Measurements from ENCODE around the gene NDUFB4. TPM values are rescaled to one million over a fixed set of nuclear protein-coding genes. Genes with fewer than 3 reads are reported as not detected.
A peak's percentile ranks its signal among the peaks of the same experiment; 100 is the strongest.

The NDUFB4 gene
- polyA plus RNA-seq, 1 donor (not counting 4 experiments of a cell fraction or from before 2014, with no cell fraction given), result 143 TPM

DNA sequence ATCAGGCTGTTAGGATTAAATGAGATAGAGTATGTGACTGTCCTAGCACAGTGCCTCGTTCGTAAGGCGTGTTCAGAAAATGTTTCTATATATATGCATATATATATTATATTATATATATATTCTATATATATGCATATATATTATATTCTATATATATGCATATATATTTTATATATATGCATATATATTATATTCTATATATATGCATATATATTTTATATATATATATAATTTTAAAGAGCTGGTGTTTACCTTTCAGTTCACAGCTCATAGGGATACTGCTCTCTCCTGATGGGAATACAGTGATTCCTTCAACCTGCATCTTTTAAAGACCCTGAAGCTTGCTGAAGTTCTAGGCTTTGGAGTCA lies 702 bp downstream of the NDUFB4 start:
- H3K4me3 ChIP-seq (ENCODE audit: control insufficient read depth in 2 of 3, extremely low read depth in 1 of 3, insufficient read depth in 2 of 3, low read depth in 1 of 3, low read length in 3 of 3), result peak overlapping the region; percentile 82 to 95 (median 95)
- no peaks in the 10 kb centered on the region for H3K9me3 ChIP-seq (ENCODE audit: control insufficient read depth, low read depth, low read length)
- H4K20me1 ChIP-seq (ENCODE audit: control insufficient read depth, extremely low read depth, insufficient read depth, low read length), result no peaks in the 10 kb centered on the region
- H3K4me1 ChIP-seq (ENCODE audit: control insufficient read depth, extremely low read depth, insufficient read depth, low read length), result no peaks in the 10 kb centered on the region
- TF ChIP-seq, protein P1, sequence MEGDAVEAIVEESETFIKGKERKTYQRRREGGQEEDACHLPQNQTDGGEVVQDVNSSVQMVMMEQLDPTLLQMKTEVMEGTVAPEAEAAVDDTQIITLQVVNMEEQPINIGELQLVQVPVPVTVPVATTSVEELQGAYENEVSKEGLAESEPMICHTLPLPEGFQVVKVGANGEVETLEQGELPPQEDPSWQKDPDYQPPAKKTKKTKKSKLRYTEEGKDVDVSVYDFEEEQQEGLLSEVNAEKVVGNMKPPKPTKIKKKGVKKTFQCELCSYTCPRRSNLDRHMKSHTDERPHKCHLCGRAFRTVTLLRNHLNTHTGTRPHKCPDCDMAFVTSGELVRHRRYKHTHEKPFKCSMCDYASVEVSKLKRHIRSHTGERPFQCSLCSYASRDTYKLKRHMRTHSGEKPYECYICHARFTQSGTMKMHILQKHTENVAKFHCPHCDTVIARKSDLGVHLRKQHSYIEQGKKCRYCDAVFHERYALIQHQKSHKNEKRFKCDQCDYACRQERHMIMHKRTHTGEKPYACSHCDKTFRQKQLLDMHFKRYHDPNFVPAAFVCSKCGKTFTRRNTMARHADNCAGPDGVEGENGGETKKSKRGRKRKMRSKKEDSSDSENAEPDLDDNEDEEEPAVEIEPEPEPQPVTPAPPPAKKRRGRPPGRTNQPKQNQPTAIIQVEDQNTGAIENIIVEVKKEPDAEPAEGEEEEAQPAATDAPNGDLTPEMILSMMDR (optimal IDR thresholded peaks at IDR 0.05 in 1 of 3, IDR thresholded peaks at IDR 0.05 in 1 of 3, conservative IDR thresholded peaks at IDR 0.05 in 1 of 3; ENCODE audit: extremely low read depth in 1 of 3, insufficient read depth in 2 of 3, low read length in 3 of 3), result no peak
- TF ChIP-seq EZH2 (IDR thresholded peaks at IDR 0.05; ENCODE audit: low read length), result no peak
- DNase-seq (ENCODE audit: low read depth, low spot score) (no peak), FAIRE-seq (no peak)
- H3K9ac ChIP-seq (ENCODE audit: control insufficient read depth, extremely low read depth, insufficient read depth, low read length), result peak overlapping the region; percentile 93
- H3K4me2 ChIP-seq (ENCODE audit: control insufficient read depth, extremely low read depth, insufficient read depth, low read depth, low read length), result peak overlapping the region; percentile 72
- H2AFZ ChIP-seq (ENCODE audit: control insufficient read depth, low read length), result no peak overlapping the region
- no peaks in the 10 kb centered on the region for H3K9me1 ChIP-seq (ENCODE audit: control insufficient read depth, extremely low read depth, insufficient read depth, low read length)
- dilution Hi-C loops (cut with MboI; ENCODE audit: extremely low pct_ligation_motif_present, low sequenced_read_pairs), result no loop called here
- H3K79me2 ChIP-seq (ENCODE audit: control insufficient read depth, insufficient read depth, low read length), result peaks cover 25% of the 10 kb centered on the region
- peak overlapping the region; percentile 88 for H3K27ac ChIP-seq (ENCODE audit: control insufficient read depth, insufficient read depth, low read length)
- peaks cover 1% of the 10 kb centered on the region for H3K27me3 ChIP-seq (ENCODE audit: control insufficient read depth, extremely low read depth, insufficient read depth, low read length)
- peaks cover 2 to 5% of the 10 kb centered on the region in 2 experiments for H3K36me3 ChIP-seq (ENCODE audit: control insufficient read depth in 2 of 2, extremely low read depth in 1 of 2, insufficient read depth in 2 of 2, low read length in 2 of 2)

DNA sequence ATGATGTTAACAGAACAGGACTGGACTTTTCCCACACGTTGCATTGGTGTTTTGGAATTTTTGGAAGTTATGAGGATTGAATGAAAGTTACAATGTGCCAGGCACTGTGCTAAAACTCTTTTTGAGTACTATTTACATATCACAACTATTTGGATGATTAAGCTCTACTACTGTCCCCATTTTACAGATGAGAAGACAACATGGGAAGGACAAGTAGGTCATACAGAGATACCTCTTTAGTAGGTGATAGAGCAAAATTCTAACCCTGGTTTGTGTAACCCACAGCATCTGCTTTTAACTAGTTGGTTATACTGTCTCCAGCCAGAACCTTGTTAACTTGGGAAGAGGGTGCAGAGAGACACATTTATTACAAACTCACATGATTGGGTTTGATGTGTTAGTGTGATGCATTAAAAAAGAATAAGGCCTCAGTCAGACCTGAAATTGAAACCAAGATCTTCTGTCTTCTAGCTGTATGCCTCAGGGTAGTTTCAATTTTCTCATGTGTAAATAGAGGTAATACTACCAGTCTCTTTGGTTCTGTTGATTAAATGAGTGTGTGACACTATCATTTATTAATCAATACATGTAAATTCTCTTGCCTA lies 1.4 kb downstream of the NDUFB4 start:
- Histone ChIP-seq H3K27me3 (ENCODE audit: control insufficient read depth, extremely low read depth, insufficient read depth, low read length) (no peaks in the 10 kb centered on the region), H3K4me2 (ENCODE audit: control insufficient read depth, extremely low read depth, insufficient read depth, low read depth, low read length) (peak overlapping the region; percentile 67), H3K9me3 (ENCODE audit: control insufficient read depth, low read depth, low read length) (no peaks in the 10 kb centered on the region), H3K79me2 (ENCODE audit: control insufficient read depth, insufficient read depth, low read length) (peaks cover 25% of the 10 kb centered on the region), H4K20me1 (ENCODE audit: control insufficient read depth, extremely low read depth, insufficient read depth, low read length) (no peaks in the 10 kb centered on the region), H2AFZ (ENCODE audit: control insufficient read depth, low read length) (no peak overlapping the region), H3K36me3 (ENCODE audit: control insufficient read depth in 2 of 2, extremely low read depth in 1 of 2, insufficient read depth in 2 of 2, low read length in 2 of 2) (peaks cover 5 to 6% of the 10 kb centered on the region in 2 experiments), H3K27ac (ENCODE audit: control insufficient read depth, insufficient read depth, low read length) (no peak overlapping the region), H3K4me3 (ENCODE audit: control insufficient read depth in 2 of 3, extremely low read depth in 1 of 3, insufficient read depth in 2 of 3, low read depth in 1 of 3, low read length in 3 of 3) (peak overlapping the region; percentile 44 to 95 (median 64)), H3K4me1 (ENCODE audit: control insufficient read depth, extremely low read depth, insufficient read depth, low read length) (no peaks in the 10 kb centered on the region), H3K9ac (ENCODE audit: control insufficient read depth, extremely low read depth, insufficient read depth, low read length) (no peak overlapping the region), H3K9me1 (ENCODE audit: control insufficient read depth, extremely low read depth, insufficient read depth, low read length) (no peaks in the 10 kb centered on the region)
- dilution Hi-C loops (cut with MboI; ENCODE audit: extremely low pct_ligation_motif_present, low sequenced_read_pairs), result no loop called here
- FAIRE-seq (no peak), DNase-seq (ENCODE audit: low read depth, low spot score) (no peak)
- TF ChIP-seq, protein P1 (optimal IDR thresholded peaks at IDR 0.05 in 1 of 3, IDR thresholded peaks at IDR 0.05 in 1 of 3, conservative IDR thresholded peaks at IDR 0.05 in 1 of 3; ENCODE audit: extremely low read depth in 1 of 3, insufficient read depth in 2 of 3, low read length in 3 of 3), result no peak
- no peak for TF ChIP-seq EZH2 (IDR thresholded peaks at IDR 0.05; ENCODE audit: low read length)
